H4 (cell line): ENCODE measurements around the gene WNT3. TPM values are rescaled to one million over a fixed set of nuclear protein-coding genes. Genes with fewer than 3 reads are reported as not detected.
"Not testable (repeated sequence)": the region's sequence is repeated elsewhere in the genome, so short reads cannot be mapped to it uniquely, and the experiment has no call there.

Experiments
- DNase-seq: peaks from one replicate; pipeline ENCODE4 v3.0.0-alpha.2; 2015; ENCODE audit warnings: low spot score
- total RNA-seq: library from RNA; depleted of rRNA; stranded (reverse); fragments of >200 nt; shearing (Covaris generic); gene quantifications from 2 replicates; pipeline ENCODE4 v1.2.3, GENCODE V29; 2014

The WNT3 gene
- total RNA-seq, 1 experiment from 2014 or later: 3.4 TPM

DNA sequence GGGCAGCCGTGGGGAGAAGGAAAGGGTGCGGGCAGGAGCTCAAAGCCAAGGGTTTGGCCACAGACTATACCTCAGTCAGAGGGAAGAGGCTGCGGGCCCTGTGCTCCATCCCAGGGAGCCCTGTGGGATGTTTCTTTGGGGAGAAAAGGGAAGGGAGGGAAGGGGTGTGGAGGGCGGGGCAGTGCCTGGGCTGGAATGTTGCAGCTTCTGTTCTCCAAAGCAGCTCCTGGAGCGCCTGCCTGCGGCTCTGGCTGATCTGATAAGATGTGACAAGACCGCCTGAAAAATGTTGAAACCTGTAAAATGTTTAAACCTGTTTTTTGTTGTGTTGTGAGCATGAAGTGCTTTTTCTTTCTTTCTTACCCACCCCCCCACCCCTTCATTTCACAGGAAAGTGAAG is 32.8 kb downstream of the WNT3 start:
- DNase-seq: no peak

DNA sequence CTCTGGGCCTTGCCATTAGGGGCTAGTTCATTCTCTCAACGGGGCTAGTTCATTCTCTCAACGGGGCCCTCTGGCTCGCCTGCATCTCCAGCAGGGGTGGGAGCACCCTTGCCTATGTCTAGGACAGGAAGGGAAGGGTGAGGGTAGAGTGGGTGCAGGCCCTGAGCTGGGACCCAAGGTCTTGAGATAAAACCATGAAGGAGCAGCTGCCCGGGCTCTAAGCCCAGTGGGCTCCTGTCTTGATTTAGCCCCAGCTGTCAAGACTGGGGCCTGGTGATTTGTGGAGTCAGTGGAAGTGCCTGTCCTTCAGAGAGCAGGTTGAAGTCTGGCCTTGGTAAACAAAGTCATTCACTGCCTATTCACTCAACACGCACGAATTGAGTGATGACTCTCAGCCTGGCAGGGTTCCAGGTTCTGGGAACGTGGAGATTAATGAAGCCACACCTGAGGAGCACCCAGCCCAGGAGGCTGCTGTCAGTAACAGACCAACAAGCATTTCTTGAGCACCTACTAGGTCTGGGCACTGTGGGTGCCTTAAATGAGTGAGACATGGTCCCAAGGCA is 35.4 kb downstream of the WNT3 start:
- DNase-seq: no peak

DNA sequence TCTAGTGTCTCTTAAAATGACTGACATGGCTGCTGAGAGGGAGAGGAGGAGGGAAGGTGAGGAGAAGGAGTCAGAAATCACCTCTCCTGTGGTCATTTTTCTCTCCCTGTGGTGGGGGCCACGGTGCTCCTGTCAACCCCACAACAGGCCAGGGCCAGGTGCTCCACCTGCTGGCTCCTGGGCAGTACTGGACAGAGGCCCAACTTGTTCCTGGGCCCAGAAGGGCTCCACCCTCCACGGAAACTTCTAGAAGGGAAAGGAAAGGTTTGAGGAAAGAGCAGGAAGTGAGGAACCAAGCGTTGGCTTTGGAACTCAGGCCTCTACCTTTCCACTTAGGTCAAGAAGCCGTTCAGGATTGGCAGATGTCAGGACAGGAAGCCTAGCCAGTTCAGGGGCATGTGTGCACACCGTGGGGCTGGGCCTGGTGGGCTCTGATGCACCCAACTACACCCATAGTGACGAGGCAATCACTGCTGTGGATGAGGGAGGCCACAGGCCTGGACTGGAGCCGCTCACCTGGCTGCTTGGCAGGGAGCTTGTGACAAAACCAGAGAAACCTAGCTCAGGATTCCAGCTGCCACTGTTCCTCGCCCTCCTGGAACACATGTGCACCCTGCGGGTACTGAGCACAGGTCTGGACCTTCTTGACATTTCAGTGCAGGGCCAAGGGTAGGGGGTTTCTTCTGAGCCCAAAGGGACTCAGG is 36.1 kb downstream of the WNT3 start:
- DNase-seq: peak; percentile 62

DNA sequence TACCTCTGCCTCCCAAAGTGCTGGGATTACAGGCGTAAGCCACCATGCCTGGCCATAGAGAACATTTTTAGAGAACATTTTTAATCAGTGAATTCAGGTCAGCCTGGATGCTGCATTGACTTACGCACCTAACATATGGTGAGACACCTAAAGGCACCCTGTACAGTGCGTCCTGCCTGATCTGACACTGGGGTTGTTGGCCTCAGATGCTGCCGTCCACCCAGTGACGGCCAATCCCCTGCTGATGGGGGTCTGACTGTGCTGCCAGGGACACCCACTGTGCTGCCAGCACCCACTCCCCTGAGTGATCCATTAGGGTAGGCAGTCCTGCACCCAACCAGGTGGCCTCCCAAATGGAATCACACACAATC is 38.5 kb downstream of the WNT3 start:
- DNase-seq: no peak

DNA sequence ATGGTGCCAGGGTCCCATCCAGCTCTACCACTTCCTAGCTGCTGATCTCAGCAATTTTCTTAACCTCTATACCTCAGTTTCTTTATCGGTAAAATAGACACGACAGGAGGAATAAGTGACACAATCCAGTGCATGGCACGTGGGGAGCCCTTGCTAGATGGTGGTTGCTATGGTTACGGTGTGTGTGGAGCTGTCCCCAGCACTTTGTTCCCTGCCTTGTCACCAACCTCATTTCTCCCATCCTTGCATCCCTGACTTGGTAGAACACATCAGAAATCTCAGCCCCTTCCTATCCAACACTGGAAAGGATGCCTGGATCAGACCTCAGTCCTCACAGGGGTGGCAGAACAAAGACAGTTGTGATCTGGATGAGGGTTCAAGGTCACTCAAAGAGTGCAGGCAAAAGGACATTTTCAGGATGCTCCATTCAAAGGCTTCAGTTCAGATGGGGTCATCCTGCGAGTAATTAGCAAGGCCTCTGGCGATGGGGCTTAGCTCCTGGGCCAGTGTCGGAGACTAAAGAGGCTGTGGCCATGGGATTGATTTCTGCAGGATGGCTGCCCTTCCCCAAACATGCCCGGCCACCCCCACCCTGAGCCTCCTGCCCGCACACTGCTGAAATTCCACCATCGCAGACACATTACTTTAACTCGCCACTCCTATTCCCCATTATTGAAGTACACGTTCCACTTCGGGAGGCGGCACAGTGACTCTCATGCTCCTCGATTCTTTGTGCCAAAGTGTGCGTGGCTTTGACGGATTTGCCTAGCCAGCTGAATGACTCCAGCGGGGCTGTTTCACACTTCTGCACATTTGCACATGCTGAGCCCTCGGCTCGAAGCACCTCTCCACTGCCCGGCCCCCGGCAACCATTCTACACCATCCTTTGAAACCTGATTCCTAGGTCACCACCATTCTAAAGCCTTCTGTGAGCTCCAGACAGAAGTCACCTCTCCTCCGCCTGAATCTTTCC is 40.3 kb downstream of the WNT3 start:
- no peak for DNase-seq

GRCh38 chr17:46776298-46777005 is 42.0 kb downstream of the WNT3 start:
- DNase-seq: no peak

DNA sequence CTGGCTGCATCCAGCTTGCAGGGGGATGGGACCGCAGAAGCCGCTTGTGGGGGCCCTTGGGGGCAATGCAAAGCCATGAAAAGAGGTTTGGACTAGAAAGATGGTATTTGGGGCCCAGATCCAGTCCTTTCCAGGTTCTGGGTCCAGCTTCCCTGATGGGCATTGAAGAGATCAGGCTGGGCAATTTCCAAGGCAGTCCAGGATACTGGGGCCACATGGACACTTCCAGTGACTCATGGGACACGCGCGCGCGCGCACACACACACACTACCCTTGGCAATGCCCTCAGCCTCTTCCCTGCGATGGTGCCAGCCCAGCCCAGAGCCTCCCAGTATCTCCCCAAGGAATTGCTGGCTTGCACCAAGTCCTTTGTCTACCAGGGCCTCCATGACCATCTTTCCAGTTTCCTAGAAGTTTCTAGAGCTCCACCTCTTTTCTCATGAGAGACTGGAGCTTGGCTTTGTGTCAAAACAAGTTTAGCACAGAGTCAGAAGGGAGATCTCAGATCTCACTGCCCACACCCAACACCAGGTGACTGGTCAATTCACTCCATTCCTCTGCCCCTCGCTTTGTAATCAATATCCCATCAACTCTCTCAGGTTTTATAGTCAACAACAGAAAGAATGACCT is 44.3 kb downstream of the WNT3 start:
- DNase-seq: no peak

DNA sequence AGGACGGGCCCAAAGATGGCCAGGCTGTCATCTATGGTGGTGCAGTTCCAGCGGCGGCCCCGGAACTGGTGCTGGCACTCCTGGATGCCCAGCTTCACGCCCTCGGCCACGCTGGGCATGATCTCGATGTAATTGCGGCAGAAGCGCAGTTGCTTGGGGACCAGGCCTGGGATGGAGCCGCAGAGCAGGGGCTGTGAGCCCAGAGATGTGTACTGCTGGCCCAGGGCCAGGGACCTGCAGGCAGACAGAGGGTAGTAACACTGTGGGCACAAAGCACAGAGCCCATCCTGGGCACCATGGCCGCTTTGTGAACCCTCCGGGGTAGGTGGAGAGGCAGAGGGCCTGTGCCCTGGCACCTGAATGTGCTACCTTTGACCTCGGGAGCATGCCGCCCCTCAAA is 44.8 kb downstream of the WNT3 start:
- no peak for DNase-seq

DNA sequence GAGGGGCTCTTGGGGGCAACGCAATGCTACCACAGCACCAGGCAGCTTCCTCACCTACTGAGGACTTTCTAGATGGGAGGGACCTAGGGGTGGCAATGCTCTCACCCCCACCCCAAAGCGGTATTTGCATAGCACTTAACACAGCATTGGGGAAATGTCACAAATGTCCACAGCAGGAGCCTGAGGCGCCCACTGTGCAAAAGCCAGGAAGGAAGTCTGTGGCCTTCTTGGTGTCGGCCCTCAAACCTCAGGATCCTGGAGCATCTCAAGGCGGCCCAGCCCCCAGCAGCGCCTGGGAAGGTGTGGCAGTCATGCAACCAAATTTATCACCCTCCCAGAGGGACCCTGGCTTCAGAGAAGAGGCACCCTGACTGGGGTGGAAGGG is 45.3 kb downstream of the WNT3 start:
- no peak for DNase-seq

DNA sequence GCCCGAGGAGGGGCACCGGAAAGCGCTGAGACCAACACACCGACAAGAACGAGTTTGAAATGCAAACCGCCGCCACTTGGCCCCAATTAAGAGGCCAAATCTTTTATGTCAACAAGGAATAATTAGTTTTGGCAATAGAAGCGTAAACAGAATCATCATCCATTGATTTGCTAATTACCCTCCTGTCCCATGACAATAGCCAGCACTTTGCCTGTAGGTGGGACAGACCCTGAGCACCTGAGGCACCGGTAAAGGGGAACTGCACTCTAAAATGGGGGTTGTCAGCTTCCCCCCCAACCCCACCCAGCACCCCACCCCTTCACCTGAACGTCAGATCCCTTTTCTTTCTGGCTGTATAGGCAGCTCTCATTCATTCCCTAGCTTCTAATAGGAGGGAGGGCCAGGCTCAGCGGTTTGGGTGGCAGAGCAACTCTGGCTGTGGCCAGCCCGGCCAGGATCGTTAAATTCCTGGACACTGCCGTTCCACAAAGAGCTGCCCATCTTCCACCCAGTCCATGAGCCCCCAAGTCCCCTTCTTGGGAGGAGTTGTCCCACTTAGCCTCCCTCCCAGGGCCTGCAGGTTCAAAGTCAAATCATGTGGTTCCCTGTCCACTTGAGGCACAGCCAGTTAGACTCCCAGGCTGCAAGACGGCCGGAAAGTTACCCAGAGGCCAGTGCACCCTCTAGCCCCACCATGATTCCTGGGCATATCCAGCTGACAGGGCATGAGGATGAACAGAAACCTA is 45.8 kb downstream of the WNT3 start:
- no peak for DNase-seq

GRCh38 chr17:46771561-46772474 is 46.7 kb downstream of the WNT3 start:
- DNase-seq: no peak

- DNase-seq: no peak
Measured at GRCh38 chr17:46770818-46771560, 47.5 kb downstream of the WNT3 start.

DNA sequence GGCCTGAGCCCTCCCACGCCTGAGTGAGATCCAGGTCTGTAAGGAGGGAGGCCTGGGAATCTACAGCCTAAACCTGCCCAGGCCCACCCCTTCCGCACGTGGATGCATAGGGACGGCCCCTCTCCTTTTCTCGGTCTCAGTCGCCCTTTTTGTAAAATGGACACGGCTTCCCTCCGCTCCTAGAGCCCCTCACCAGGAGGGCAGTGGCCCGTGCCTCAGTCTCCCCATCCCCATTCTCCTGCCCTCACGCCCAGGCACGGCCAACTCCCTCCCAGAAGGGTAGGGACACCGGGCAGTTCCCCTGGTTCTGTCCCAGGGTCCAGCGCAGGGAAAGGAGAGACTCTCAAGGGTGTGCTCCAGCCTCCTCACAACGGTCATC is 48.1 kb downstream of the WNT3 start:
- DNase-seq: no peak

DNA sequence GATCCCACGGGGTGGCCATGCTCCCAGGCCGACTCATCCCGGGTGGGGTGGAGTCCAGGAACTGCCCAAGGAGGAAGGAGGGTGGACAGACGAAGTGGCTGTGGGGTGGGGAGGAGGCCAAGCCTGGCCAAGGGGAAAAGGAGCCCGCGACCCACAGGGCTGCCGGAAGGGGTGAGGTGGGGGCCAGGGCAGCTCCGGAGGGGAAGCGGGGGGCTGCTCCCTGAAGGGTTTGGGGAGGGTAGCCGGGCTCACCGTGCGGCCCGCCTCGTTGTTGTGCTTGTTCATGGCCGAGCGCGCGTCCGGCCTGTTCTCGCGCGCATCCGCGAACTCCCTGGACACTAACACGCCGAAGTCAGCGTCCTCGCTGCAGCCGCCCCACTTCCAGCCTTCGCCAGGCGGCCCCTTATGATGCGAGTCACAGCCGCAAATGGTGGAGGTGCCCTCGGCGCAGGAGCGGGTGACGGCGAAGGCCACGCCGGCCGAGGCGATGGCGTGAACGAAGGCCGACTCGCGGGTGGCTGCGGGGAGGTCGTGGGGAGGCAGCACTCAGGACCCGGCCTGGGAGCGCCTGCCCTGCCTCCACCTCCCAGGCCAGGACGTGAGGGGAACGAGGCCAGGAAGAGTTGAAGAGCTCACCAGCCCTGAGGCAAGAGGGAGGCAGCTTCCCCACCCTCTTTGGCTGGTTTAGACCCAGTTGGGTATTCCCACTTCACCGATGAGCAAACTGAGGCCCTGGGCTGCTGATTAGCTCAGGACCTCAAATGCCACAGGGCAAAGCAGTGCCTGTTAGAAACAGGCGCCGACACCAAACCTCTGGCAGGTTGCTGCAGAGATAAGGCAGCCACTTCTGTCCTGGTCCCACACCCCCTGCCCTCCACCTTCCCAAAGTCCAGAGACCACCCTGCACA is 48.7 kb downstream of the WNT3 start:
- DNase-seq: no peak

GRCh38 chr17:46768896-46769295 is 49.6 kb downstream of the WNT3 start:
- not testable (repeated sequence) for DNase-seq

- no peak for DNase-seq
Measured at GRCh38 chr17:46768540-46768870, 50.0 kb downstream of the WNT3 start.

GRCh38 chr17:46766493-46767491 is 51.7 kb downstream of the WNT3 start:
- DNase-seq: no peak
